Lower lobe of right lung (tissue), 2 donors: Measurements from ENCODE around the gene ABI3. TPM values are rescaled to one million over a fixed set of nuclear protein-coding genes. Genes with fewer than 3 reads are reported as not detected.
"Not testable (repeated sequence)": the region's sequence is repeated elsewhere in the genome, so short reads cannot be mapped to it uniquely, and the experiment has no call there.

Experiments
- ATAC-seq, 2 donors: fragments of 200-7000 bp; cut with Tn5 transposase; one replicate each; pipeline ENCODE4 v1.9.1; 2020 to 2022; ENCODE audit warnings: mild to moderate bottlenecking in 2 of 2, moderate library complexity in 2 of 2
- DNase-seq: peaks from one replicate; pipeline ENCODE4 v3.0.0-alpha.2; 2020
- H3K27ac ChIP-seq: fragments of 200-600 bp; one replicate; pipeline ENCODE4 v1.8.0; 2022
- H3K27me3 ChIP-seq: fragments of 200-600 bp; one replicate; pipeline ENCODE4 v1.8.0; 2022; ENCODE audit warnings: low read depth
- H3K36me3 ChIP-seq: fragments of 200-600 bp; one replicate; pipeline ENCODE4 v1.8.0; 2022; ENCODE audit warnings: mild to moderate bottlenecking
- H3K4me1 ChIP-seq: fragments of 200-600 bp; one replicate; pipeline ENCODE4 v1.8.0; 2022
- H3K4me3 ChIP-seq: fragments of 200-600 bp; one replicate; pipeline ENCODE4 v1.8.0; 2022; ENCODE audit warnings: mild to moderate bottlenecking
- H3K9me3 ChIP-seq: fragments of 200-600 bp; one replicate; pipeline ENCODE4 v1.8.0; 2022
- CTCF ChIP-seq: fragments of 200-600 bp; IDR thresholded peaks from one replicate; pipeline ENCODE4 v1.8.0; 2022; ENCODE audit warnings: antibody characterized with exemption, mild to moderate bottlenecking
- intact Hi-C: fragments of 100-400 bp; cut with DNase I; formaldehyde crosslinking; loops from one replicate; pipeline ENCODE4 v1.11.0; 2022
- total RNA-seq: library from RNA; stranded (reverse); fragmentation: NEBNext Ultra II Directional; extraction: Animal tissue kit (Norgen Biotek cat#: 25700); gene quantifications from one replicate; pipeline ENCODE4 v1.2.1, GENCODE V29; 2021
- donor health status: DM: no; HTN: yes; CAD: no; lungs with severe emphysema.

The ABI3 gene
- total RNA-seq, 1 donor from 2014 or later, result 46.8 TPM

GRCh38 chr17:49258394-49258793, 47.9 kb downstream of the ABI3 start:
- intact Hi-C loops, result no loop called here
- ATAC-seq, result no peak
- H3K4me1 ChIP-seq, result peaks cover 18% of the 10 kb centered on the region

GRCh38 chr17:49259663-49260010, 49.1 kb downstream of the ABI3 start:
- H3K36me3 ChIP-seq, result no peaks in the 10 kb centered on the region
- intact Hi-C loops, result no loop called here
- no peak for DNase-seq
- peak overlapping the region; percentile 79 for H3K27ac ChIP-seq
- no peak for ATAC-seq
- H3K4me3 ChIP-seq, result peak overlapping the region; percentile 62
- no peaks in the 10 kb centered on the region for H3K27me3 ChIP-seq
- no peak for TF ChIP-seq CTCF
- H3K4me1 ChIP-seq, result peaks cover 18% of the 10 kb centered on the region
- H3K9me3 ChIP-seq, result no peaks in the 10 kb centered on the region

More at GRCh38 chr17:49258394-49258793, 47.9 kb downstream of the ABI3 start:
- no peaks in the 10 kb centered on the region for H3K36me3 ChIP-seq
- no peaks in the 10 kb centered on the region for H3K27me3 ChIP-seq
- no peak overlapping the region for H3K4me3 ChIP-seq
- no peak for DNase-seq
- no peaks in the 10 kb centered on the region for H3K9me3 ChIP-seq
- no peak for TF ChIP-seq CTCF
- no peak overlapping the region for H3K27ac ChIP-seq

GRCh38 chr17:49260011-49260816, 49.7 kb downstream of the ABI3 start:
- peak; percentile 88 to 90 for ATAC-seq

GRCh38 chr17:49260817-49261291, 50.3 kb downstream of the ABI3 start:
- peak overlapping the region; percentile 62 for H3K4me3 ChIP-seq
- no peak for DNase-seq
- peak overlapping the region; percentile 79 for H3K27ac ChIP-seq
- peaks cover 18% of the 10 kb centered on the region for H3K4me1 ChIP-seq
- intact Hi-C loops, result no loop called here
- H3K27me3 ChIP-seq, result no peaks in the 10 kb centered on the region
- no peaks in the 10 kb centered on the region for H3K9me3 ChIP-seq
- H3K36me3 ChIP-seq, result no peaks in the 10 kb centered on the region
- ATAC-seq, result peak; percentile 3 to 24
- TF ChIP-seq CTCF, result no peak

More at GRCh38 chr17:49260011-49260816, 49.7 kb downstream of the ABI3 start:
- intact Hi-C loops, result no loop called here
- Histone ChIP-seq H3K4me1 (peaks cover 18% of the 10 kb centered on the region), H3K27ac (peak overlapping the region; percentile 79), H3K36me3 (no peaks in the 10 kb centered on the region), H3K4me3 (peak overlapping the region; percentile 62), H3K27me3 (no peaks in the 10 kb centered on the region), H3K9me3 (no peaks in the 10 kb centered on the region)
- peak; percentile 81 for DNase-seq
- TF ChIP-seq CTCF, result no peak

GRCh38 chr17:49261540-49261939, 51.0 kb downstream of the ABI3 start:
- H3K27ac ChIP-seq, result not testable (repeated sequence)

GRCh38 chr17:49266233-49266632, 55.7 kb downstream of the ABI3 start:
- intact Hi-C loops, result no loop called here
- Histone ChIP-seq H3K9me3 (no peaks in the 10 kb centered on the region), H3K27ac (no peak overlapping the region), H3K4me3 (no peak overlapping the region), H3K36me3 (no peaks in the 10 kb centered on the region), H3K27me3 (no peaks in the 10 kb centered on the region), H3K4me1 (peaks cover under 1% of the 10 kb centered on the region)
- ATAC-seq (no peak), DNase-seq (no peak)
- no peak for TF ChIP-seq CTCF

More at GRCh38 chr17:49261540-49261939, 51.0 kb downstream of the ABI3 start:
- DNase-seq, ATAC-seq, intact Hi-C loops, H3K9me3 ChIP-seq, H3K4me3 ChIP-seq, H3K27me3 ChIP-seq, H3K36me3 ChIP-seq: not testable (repeated sequence)
- peaks cover 18% of the 10 kb centered on the region for H3K4me1 ChIP-seq
